H9 (cell line): ENCODE data around the gene MADCAM1. TPM values are rescaled to one million over a fixed set of nuclear protein-coding genes. Genes with fewer than 3 reads are reported as not detected.

Source experiments
- DNase-seq: peaks from one replicate; pipeline ENCODE4 v3.0.0-alpha.2; 2017
- H2AFZ ChIP-seq: one replicate; pipeline ENCODE4 v1.6.1; 2013; ENCODE audit warnings: mild to moderate bottlenecking, low read length, control low read depth, moderate library complexity
- H2AK5ac ChIP-seq: 2 replicates; pipeline ENCODE4 v1.6.1; 2013; ENCODE audit warnings: low read length, control low read depth, mixed read lengths; ENCODE audit not compliant: insufficient read length
- H2BK120ac ChIP-seq: one replicate; pipeline ENCODE4 v1.6.1; 2013; ENCODE audit warnings: low read depth, mild to moderate bottlenecking, low read length, control low read depth, inconsistent platforms; ENCODE audit not compliant: poor library complexity, severe bottlenecking
- H2BK12ac ChIP-seq: 2 replicates; pipeline ENCODE4 v1.6.1; 2013; ENCODE audit warnings: low read length, control low read depth, mixed read lengths, low read depth; ENCODE audit not compliant: insufficient read length
- H2BK15ac ChIP-seq: 2 replicates; pipeline ENCODE4 v1.6.1; 2013; ENCODE audit warnings: low read depth, low read length, control low read depth
- H2BK20ac ChIP-seq: one replicate; pipeline ENCODE4 v1.6.1; 2013; ENCODE audit warnings: low read depth, mild to moderate bottlenecking, low read length, control low read depth, inconsistent platforms; ENCODE audit not compliant: poor library complexity, severe bottlenecking
- H2BK5ac ChIP-seq: 2 replicates; pipeline ENCODE4 v1.6.1; 2013; ENCODE audit warnings: low read length, control low read depth, mixed read lengths; ENCODE audit not compliant: insufficient read length
- H3K14ac ChIP-seq: 2 replicates; pipeline ENCODE4 v1.6.1; 2013; ENCODE audit warnings: low read length, control low read depth; ENCODE audit not compliant: insufficient read depth
- H3K18ac ChIP-seq: 2 replicates; pipeline ENCODE4 v1.6.1; 2013; ENCODE audit warnings: low read depth, mild to moderate bottlenecking, mixed read lengths, low read length, control low read depth; ENCODE audit not compliant: insufficient read length
- H3K23ac ChIP-seq: 2 replicates; pipeline ENCODE4 v1.6.1; 2013; ENCODE audit warnings: low read length, control low read depth, mixed read lengths, low read depth; ENCODE audit not compliant: insufficient read length
- H3K23me2 ChIP-seq: 2 replicates; pipeline ENCODE4 v1.6.1; 2013; ENCODE audit warnings: low read depth, mild to moderate bottlenecking, mixed read lengths, low read length, control low read depth; ENCODE audit not compliant: insufficient read length, poor library complexity, severe bottlenecking
- H3K27ac ChIP-seq: 2 replicates; pipeline ENCODE4 v1.5.1; 2013; ENCODE audit warnings: low read length, control low read depth, mixed read lengths, low read depth; ENCODE audit not compliant: insufficient read length
- H3K27me3 ChIP-seq: 2 replicates; pipeline ENCODE4 v1.6.1; 2013; ENCODE audit warnings: low read length, control low read depth, inconsistent platforms; ENCODE audit not compliant: insufficient read depth
- H3K4ac ChIP-seq: 2 replicates; pipeline ENCODE4 v1.6.1; 2013; ENCODE audit warnings: low read depth, mild to moderate bottlenecking, control low read depth, inconsistent platforms, low read length, moderate library complexity
- H3K4me1 ChIP-seq: 2 replicates; pipeline ENCODE4 v1.6.1; 2013; ENCODE audit warnings: low read length, control low read depth, inconsistent platforms; ENCODE audit not compliant: insufficient read depth
- H3K4me2 ChIP-seq: 2 replicates; pipeline ENCODE4 v1.6.1; 2013; ENCODE audit warnings: low read length, control low read depth, mixed read lengths; ENCODE audit not compliant: insufficient read length, insufficient read depth
- H3K56ac ChIP-seq: 2 replicates; pipeline ENCODE4 v1.6.1; 2013; ENCODE audit warnings: low read depth, mild to moderate bottlenecking, mixed read lengths, low read length, control low read depth; ENCODE audit not compliant: insufficient read length
- H3K79me1 ChIP-seq: 2 replicates; pipeline ENCODE4 v1.6.1; 2013; ENCODE audit warnings: low read depth, mild to moderate bottlenecking, moderate library complexity, low read length, control low read depth, inconsistent platforms; ENCODE audit not compliant: insufficient read depth, poor library complexity, severe bottlenecking
- H3K79me2 ChIP-seq: 2 replicates; pipeline ENCODE4 v1.6.1; 2013; ENCODE audit warnings: low read length, control low read depth, inconsistent platforms; ENCODE audit not compliant: insufficient read depth
- H3K9ac ChIP-seq: 2 replicates; pipeline ENCODE4 v1.6.1; 2013; ENCODE audit warnings: low read length, control low read depth, mixed read lengths; ENCODE audit not compliant: insufficient read length; ENCODE audit errors: extremely low read depth
- H3K9me3 ChIP-seq: one replicate; pipeline ENCODE4 v1.6.1; 2013; ENCODE audit warnings: low read depth, low read length, inconsistent platforms; ENCODE audit not compliant: control insufficient read depth
- H3T11ph ChIP-seq: one replicate; pipeline ENCODE4 v1.6.1; 2013; ENCODE audit warnings: mild to moderate bottlenecking, low read length, control low read depth, inconsistent platforms
- H4K20me1 ChIP-seq: one replicate; pipeline ENCODE4 v1.6.1; 2013; ENCODE audit not compliant: control insufficient read depth, insufficient read length, insufficient read depth
- H4K5ac ChIP-seq: 2 replicates; pipeline ENCODE4 v1.6.1; 2013; ENCODE audit warnings: low read depth, mild to moderate bottlenecking, mixed read lengths, low read length, control low read depth; ENCODE audit not compliant: insufficient read length
- H4K8ac ChIP-seq: replicated peaks from 2 replicates; pipeline ENCODE4 v1.6.1; 2013; ENCODE audit warnings: low read length, control low read depth, mixed read lengths, low read depth; ENCODE audit not compliant: insufficient read length
- H4K91ac ChIP-seq: 2 replicates; pipeline ENCODE4 v1.6.1; 2013; ENCODE audit warnings: low read depth, mild to moderate bottlenecking, moderate library complexity, mixed read lengths, low read length, control low read depth; ENCODE audit not compliant: insufficient read length
- H3K27ac Mint-ChIP-seq, 3 experiments: 2 replicates in 2 of 3; 3 replicates in 1 of 3; pipeline ENCODE4 v1.8.0; 2020 to 2021; ENCODE audit warnings: mixed read lengths in 3 of 3, mild to moderate bottlenecking in 1 of 3, moderate library complexity in 1 of 3
- H3K27me3 Mint-ChIP-seq: 2 replicates; pipeline ENCODE4 v1.8.0; 2021; ENCODE audit warnings: low read depth, mild to moderate bottlenecking, moderate library complexity, mixed read lengths
- H3K36me3 Mint-ChIP-seq, 3 experiments: 2 replicates in 2 of 3; 3 replicates in 1 of 3; pipeline ENCODE4 v1.8.0; 2020 to 2021; ENCODE audit warnings: low read depth in 3 of 3, mixed read lengths in 3 of 3; ENCODE audit not compliant: insufficient read depth in 1 of 3
- H3K4me1 Mint-ChIP-seq, 2 experiments: 2 replicates each; pipeline ENCODE4 v1.8.0; 2020; ENCODE audit warnings: mixed read lengths in 2 of 2
- H3K4me3 Mint-ChIP-seq, 2 experiments: 2 replicates in 1 of 2; 3 replicates in 1 of 2; pipeline ENCODE4 v1.8.0; 2020 to 2021; ENCODE audit warnings: mild to moderate bottlenecking in 2 of 2, mixed read lengths in 2 of 2, moderate library complexity in 1 of 2
- H3K9me3 Mint-ChIP-seq, 2 experiments: 2 replicates in 1 of 2; 3 replicates in 1 of 2; pipeline ENCODE4 v1.8.0; 2020; ENCODE audit warnings: mild to moderate bottlenecking in 2 of 2, mixed read lengths in 2 of 2, moderate library complexity in 1 of 2
- CTCF ChIP-seq: fragments of 200-600 bp; sonication (generic); conservative IDR thresholded peaks from 3 replicates; pipeline ENCODE4 v1.8.0; 2021; ENCODE audit warnings: antibody characterized with exemption, mild to moderate bottlenecking
- WGBS: extraction: QIAGEN DNeasy Blood & Tissue Kit; methylation state at CpG from one replicate; pipeline ENCODE4 v1.1.7; 2013; ENCODE audit warnings: missing lambda C conversion rate, low lambda C conversion rate, mixed read lengths; ENCODE audit not compliant: insufficient read length; ENCODE audit errors: extremely low coverage; 5-methylcytosine and 5-hydroxymethylcytosine counted together
- total RNA-seq: library from RNA; stranded (reverse); gene quantifications from 2 replicates; pipeline ENCODE4 v1.2.1, GENCODE V29; 2021

Gene MADCAM1
- total RNA-seq, 1 experiment from 2014 or later: 1.2 TPM

- H4K8ac ChIP-seq: no peak overlapping the region
- no peak overlapping the region for H3K4ac ChIP-seq
- no peak overlapping the region for H4K91ac ChIP-seq
- no peaks in the 10 kb centered on the region for H3K4me1 ChIP-seq
- H2AFZ ChIP-seq: no peak overlapping the region
- no peak overlapping the region for H2BK120ac ChIP-seq
- H3K23ac ChIP-seq: no peak overlapping the region
- H2BK12ac ChIP-seq: no peak overlapping the region
- no peak overlapping the region for H2BK5ac ChIP-seq
- H3K9me3 ChIP-seq: no peaks in the 10 kb centered on the region
- H3K79me2 ChIP-seq: peaks cover 13% of the 10 kb centered on the region; the same call in 1 of the 2 replicates
- no peak for TF ChIP-seq CTCF
- Mint-ChIP-seq H3K27ac (no peak overlapping the region), H3K36me3 (peaks cover 13 to 29% (median 29%) of the 10 kb centered on the region in 3 experiments), H3K27me3 (no peaks in the 10 kb centered on the region), H3K4me1 (peaks cover 5 to 8% of the 10 kb centered on the region in 2 experiments), H3K9me3 (no peaks in the 10 kb centered on the region), H3K4me3 (no peak overlapping the region)
- H3K18ac ChIP-seq: no peak overlapping the region
- H3K27ac ChIP-seq: no peak overlapping the region
- H3K9ac ChIP-seq: no peak overlapping the region
- no peak overlapping the region for H2BK15ac ChIP-seq
- no peak overlapping the region for H2BK20ac ChIP-seq
- no peak overlapping the region for H4K5ac ChIP-seq
- H3K79me1 ChIP-seq: peaks cover 8% of the 10 kb centered on the region
- H2AK5ac ChIP-seq: no peak overlapping the region
- no peak overlapping the region for H3T11ph ChIP-seq
- H3K56ac ChIP-seq: no peak overlapping the region
- no peaks in the 10 kb centered on the region for H3K27me3 ChIP-seq
- H3K23me2 ChIP-seq: peaks cover 6% of the 10 kb centered on the region
- no peak for DNase-seq
- no CpG with 5 or more reads among the region's 26 CpGs for WGBS
- no peak overlapping the region for H3K14ac ChIP-seq
- no peaks in the 10 kb centered on the region for H4K20me1 ChIP-seq
- H3K4me2 ChIP-seq: no peak overlapping the region
Measured at GRCh38 chr19:536881-537404, 40.7 kb downstream of the MADCAM1 start.
